Activated CD4-positive, alpha-beta memory T cell treated with anti-CD3 and anti-CD28 coated beads, Interleukin-2, amount 10 ng/mL, durations not matched to agents 7 days and 5 days (primary cell): ENCODE results near the gene OR4C45. TPM values are rescaled to one million over a fixed set of nuclear protein-coding genes. Genes with fewer than 3 reads are reported as not detected.
"Not testable (repeated sequence)": the region's sequence is repeated elsewhere in the genome, so short reads cannot be mapped to it uniquely, and the experiment has no call there.

Source experiments
- CTCF ChIA-PET: fragments of 350-600 bp; sonication (Branson Sonifier 250); formaldehyde crosslinking; loops from one replicate; lab custom pipeline; 2021; ENCODE audit warnings: antibody characterized with exemption, inconsistent platforms; lab: Charles Lee
- POLR2A ChIA-PET: fragments of 350-600 bp; sonication (Branson Sonifier 250); formaldehyde crosslinking; loops from one replicate; lab custom pipeline; 2021; ENCODE audit warnings: antibody characterized with exemption; lab: Charles Lee
- DNase-seq: peaks from one replicate; pipeline ENCODE4 v3.0.0-alpha.2; 2020
- H3K27ac Mint-ChIP-seq: one replicate; pipeline ENCODE4 v1.8.0; 2021; ENCODE audit warnings: mild to moderate bottlenecking, mixed read lengths
- H3K27me3 Mint-ChIP-seq: one replicate; pipeline ENCODE4 v1.8.0; 2021; ENCODE audit warnings: mixed read lengths
- H3K36me3 Mint-ChIP-seq: one replicate; pipeline ENCODE4 v1.8.0; 2021; ENCODE audit warnings: low read depth, mixed read lengths
- H3K4me1 Mint-ChIP-seq: one replicate; pipeline ENCODE4 v1.8.0; 2021; ENCODE audit warnings: mixed read lengths
- H3K4me3 Mint-ChIP-seq: one replicate; pipeline ENCODE4 v1.8.0; 2021; ENCODE audit warnings: mild to moderate bottlenecking, mixed read lengths
- H3K9me3 Mint-ChIP-seq: one replicate; pipeline ENCODE4 v1.8.0; 2021; ENCODE audit warnings: mixed read lengths
- total RNA-seq, 2 experiments: library from RNA; stranded (reverse); gene quantifications; one replicate each; pipeline ENCODE4 v1.2.3, GENCODE V29; 2021

The OR4C45 gene
- total RNA-seq, 2 experiments from 2014 or later: not detected

GRCh38 chr11:50077526-50077925 is 44.9 kb downstream of the OR4C45 start:
- Mint-ChIP-seq H3K36me3 (no peaks in the 10 kb centered on the region), H3K27ac (no peak overlapping the region), H3K4me3 (no peak overlapping the region), H3K4me1 (no peaks in the 10 kb centered on the region), H3K27me3 (no peaks in the 10 kb centered on the region), H3K9me3 (peaks cover 33% of the 10 kb centered on the region)
- ChIA-PET CTCF (no interaction called here), POLR2A (no interaction called here)
- DNase-seq: no peak

- no peak overlapping the region for H3K27ac Mint-ChIP-seq
- no peaks in the 10 kb centered on the region for H3K27me3 Mint-ChIP-seq
- no peak overlapping the region for H3K4me3 Mint-ChIP-seq
- no peak for DNase-seq
- ChIA-PET CTCF (no interaction called here), POLR2A (no interaction called here)
- peaks cover 33% of the 10 kb centered on the region for H3K9me3 Mint-ChIP-seq
- no peaks in the 10 kb centered on the region for H3K4me1 Mint-ChIP-seq
- no peaks in the 10 kb centered on the region for H3K36me3 Mint-ChIP-seq
These were observed 45.3 kb downstream of the OR4C45 start for GRCh38 chr11:50078001-50078400.

DNA sequence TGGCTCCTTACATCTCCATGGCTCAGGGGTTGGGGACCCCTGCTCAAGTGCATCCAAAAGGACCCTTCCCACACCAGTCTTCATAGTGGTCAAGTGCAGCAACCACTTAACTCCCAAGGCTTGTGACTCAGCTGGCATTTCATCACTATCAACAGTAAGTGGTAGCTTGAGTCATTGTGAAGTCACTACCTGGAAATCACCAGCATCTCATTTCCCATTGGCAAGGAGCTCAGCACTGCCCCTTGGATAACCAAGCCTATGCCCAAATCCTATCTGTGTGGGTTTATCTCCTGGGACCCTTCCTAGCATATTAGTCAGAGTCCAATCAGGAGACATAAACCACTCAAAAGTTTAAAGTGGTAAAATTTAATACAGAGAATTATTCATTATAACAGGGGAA is 46.3 kb downstream of the OR4C45 start:
- CTCF ChIA-PET, H3K27me3 Mint-ChIP-seq, POLR2A ChIA-PET, H3K27ac Mint-ChIP-seq, H3K4me1 Mint-ChIP-seq, DNase-seq, H3K36me3 Mint-ChIP-seq, H3K4me3 Mint-ChIP-seq: not testable (repeated sequence)
- H3K9me3 Mint-ChIP-seq: peaks cover 40% of the 10 kb centered on the region

- Mint-ChIP-seq H3K27ac (no peak overlapping the region), H3K4me1 (no peaks in the 10 kb centered on the region), H3K27me3 (no peaks in the 10 kb centered on the region), H3K4me3 (no peak overlapping the region), H3K9me3 (peaks cover 36% of the 10 kb centered on the region), H3K36me3 (no peaks in the 10 kb centered on the region)
- ChIA-PET POLR2A (no interaction called here), CTCF (no interaction called here)
- no peak for DNase-seq
These were observed 47.6 kb downstream of the OR4C45 start for GRCh38 chr11:50080256-50080655.

Other genes starting within 250 kb of the OR4C45 start
- not detected for gene OR4C13, start 80.5 kb upstream of the OR4C45 start, total RNA-seq
- gene OR4C12, start 50.3 kb upstream of the OR4C45 start, total RNA-seq: not detected